Measurements from ENCODE around the gene GPRASP3. TPM values are rescaled to one million over a fixed set of nuclear protein-coding genes. Genes with fewer than 3 reads are reported as not detected.
"Not testable (repeated sequence)": the region's sequence is repeated elsewhere in the genome, so short reads cannot be mapped to it uniquely, and the experiment has no call there.

Gene GPRASP3
- total RNA-seq, 2 experiments from 2014 or later: 1.1 to 1.3 TPM

GRCh38 chrX:102714994-102715393 is 5.5 kb upstream of the GPRASP3 start:
- ChIA-PET CTCF (no interaction called here), POLR2A (no interaction called here)
- Mint-ChIP-seq H3K36me3 (no peaks in the 10 kb centered on the region), H3K4me3 (no peak overlapping the region), H3K27ac (no peak overlapping the region), H3K27me3 (peaks cover 10% of the 10 kb centered on the region), H3K9me3 (no peaks in the 10 kb centered on the region), H3K4me1 (ENCODE audit: low read depth) (peaks cover 2% of the 10 kb centered on the region)
- intact Hi-C loops (cut with micrococcal nuclease): loop anchor here (5.0 to 10.0 kb wide), 2 partner anchors 63 to 120 kb away; partner anchors contain the start of genes ARMCX5 and GPRASP1
- DNase-seq: no peak

- intact Hi-C loops (cut with micrococcal nuclease): loop anchor here (10.0 kb wide), 1 partner anchor 121 kb away; the partner anchor contains the start of gene ARMCX5
Observed at GRCh38 chrX:102715967-102716366, 4.6 kb upstream of the GPRASP3 start.

DNA sequence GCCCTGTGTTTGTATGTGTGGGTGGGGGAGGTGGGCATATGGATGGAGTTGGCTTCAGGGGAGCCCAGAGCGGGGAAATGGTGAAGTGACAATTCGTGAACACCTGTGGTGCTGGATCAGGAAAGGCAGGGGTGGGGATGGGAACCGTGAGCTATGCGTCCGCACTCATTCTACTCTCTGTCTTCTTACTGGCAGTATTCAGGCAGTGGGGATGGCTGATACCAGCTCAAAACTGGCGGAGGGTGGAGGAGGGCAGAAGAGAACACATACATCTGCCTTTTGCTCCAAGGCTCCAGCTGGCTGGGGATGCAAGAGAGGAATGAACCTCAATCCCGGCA is 595 bp downstream of the GPRASP3 start:
- H3K36me3 Mint-ChIP-seq; CTCF ChIA-PET; H3K27ac Mint-ChIP-seq; H3K27me3 Mint-ChIP-seq; POLR2A ChIA-PET; intact Hi-C loops (cut with micrococcal nuclease); DNase-seq; H3K9me3 Mint-ChIP-seq: not testable (repeated sequence)
- Mint-ChIP-seq H3K4me1 (ENCODE audit: low read depth) (peaks cover 11% of the 10 kb centered on the region), H3K4me3 (peak overlapping the region; percentile 85)

More at GRCh38 chrX:102715967-102716366, 4.6 kb upstream of the GPRASP3 start:
- CTCF ChIA-PET: no interaction called here
- Mint-ChIP-seq H3K27ac (no peak overlapping the region), H3K9me3 (no peaks in the 10 kb centered on the region), H3K27me3 (peaks cover 10% of the 10 kb centered on the region), H3K4me1 (ENCODE audit: low read depth) (peaks cover 10% of the 10 kb centered on the region), H3K36me3 (peaks cover 2% of the 10 kb centered on the region), H3K4me3 (no peak overlapping the region)
- POLR2A ChIA-PET: no interaction called here
- DNase-seq: no peak

DNA sequence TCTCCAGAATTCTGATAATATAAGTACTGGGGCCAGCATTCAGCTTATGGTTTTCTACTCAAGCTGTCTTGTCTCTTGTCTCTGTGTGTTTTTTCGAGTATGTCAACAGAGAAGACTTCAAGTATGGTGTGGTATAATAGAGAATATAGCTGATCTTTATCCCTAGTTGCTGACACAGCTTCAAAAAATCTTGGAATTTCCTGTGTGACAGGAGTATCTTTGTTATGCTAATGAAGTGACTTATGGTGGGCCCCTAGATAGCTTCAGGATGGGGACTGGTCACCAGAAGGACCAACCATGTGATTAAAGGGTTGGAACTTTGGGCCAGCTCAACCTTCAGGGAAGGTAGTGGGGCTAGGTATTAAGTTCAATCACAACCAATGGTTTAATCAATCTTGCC is 2.9 kb downstream of the GPRASP3 start:
- intact Hi-C loops (cut with micrococcal nuclease): no loop called here
- ChIA-PET CTCF (no interaction called here), POLR2A (no interaction called here)

DNA sequence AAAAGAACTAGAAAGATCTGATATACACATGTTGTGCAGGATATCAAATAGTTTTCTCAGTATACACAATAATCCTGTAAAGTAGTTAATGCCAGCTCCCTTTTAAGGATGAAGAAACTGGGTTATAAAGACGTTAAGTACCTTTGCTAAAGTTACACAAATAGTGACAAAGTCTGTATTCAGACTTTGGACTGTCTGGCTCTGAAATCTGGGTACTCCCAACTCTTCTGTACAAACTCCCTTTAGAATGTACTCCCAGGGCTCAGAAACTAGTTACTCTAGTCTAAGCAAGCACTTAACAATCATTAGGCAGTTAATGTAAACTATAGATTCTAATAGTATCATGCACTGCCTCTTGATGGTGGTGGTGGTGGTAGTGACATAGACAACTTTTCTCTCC is 7.2 kb downstream of the GPRASP3 start:
- intact Hi-C loops (cut with micrococcal nuclease): no loop called here
- H3K9me3 Mint-ChIP-seq: no peaks in the 10 kb centered on the region
- ChIA-PET CTCF (no interaction called here), POLR2A (no interaction called here)
- no peak overlapping the region for H3K27ac Mint-ChIP-seq
- no peaks in the 10 kb centered on the region for H3K27me3 Mint-ChIP-seq
- no peak for DNase-seq
- no peak overlapping the region for H3K4me3 Mint-ChIP-seq
- no peaks in the 10 kb centered on the region for H3K36me3 Mint-ChIP-seq
- no peaks in the 10 kb centered on the region for H3K4me1 Mint-ChIP-seq (ENCODE audit: low read depth)

More for the DNA sequence above, 2.9 kb downstream of the GPRASP3 start:
- DNase-seq: no peak
- no peaks in the 10 kb centered on the region for H3K9me3 Mint-ChIP-seq
- H3K4me1 Mint-ChIP-seq (ENCODE audit: low read depth): peaks cover 11% of the 10 kb centered on the region
- peaks cover 2% of the 10 kb centered on the region for H3K27me3 Mint-ChIP-seq
- no peak overlapping the region for H3K4me3 Mint-ChIP-seq
- peaks cover 2% of the 10 kb centered on the region for H3K36me3 Mint-ChIP-seq
- H3K27ac Mint-ChIP-seq: no peak overlapping the region

GRCh38 chrX:102728646-102729045 is 8.1 kb downstream of the GPRASP3 start:
- intact Hi-C loops (cut with micrococcal nuclease): no loop called here
- Mint-ChIP-seq H3K9me3 (no peaks in the 10 kb centered on the region), H3K27ac (no peak overlapping the region), H3K36me3 (no peaks in the 10 kb centered on the region), H3K4me3 (no peak overlapping the region), H3K4me1 (ENCODE audit: low read depth) (no peaks in the 10 kb centered on the region), H3K27me3 (no peaks in the 10 kb centered on the region)
- ChIA-PET CTCF (no interaction called here), POLR2A (no interaction called here)
- no peak for DNase-seq

DNA sequence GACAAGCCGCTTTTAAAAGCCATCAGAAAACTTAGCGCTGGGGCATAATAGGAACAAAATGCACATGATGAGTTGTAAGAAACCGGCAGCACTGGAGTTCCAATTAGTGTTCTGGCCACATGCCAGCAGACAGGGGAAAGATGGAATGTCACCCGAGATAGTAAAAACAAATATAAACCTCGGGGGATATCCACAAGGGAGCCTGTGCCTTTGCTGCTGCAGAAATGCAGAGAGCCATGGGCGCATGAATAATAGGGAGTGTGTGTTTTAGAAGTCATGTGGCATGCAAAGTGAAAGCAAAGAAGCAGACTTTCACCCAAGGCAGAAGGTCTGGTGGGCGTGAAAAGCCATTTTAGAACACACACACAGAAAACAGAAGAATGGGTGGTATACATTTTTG is 19.1 kb downstream of the GPRASP3 start:
- Mint-ChIP-seq H3K9me3 (no peaks in the 10 kb centered on the region), H3K36me3 (no peaks in the 10 kb centered on the region), H3K4me1 (ENCODE audit: low read depth) (peaks cover 3% of the 10 kb centered on the region), H3K4me3 (no peak overlapping the region), H3K27me3 (no peaks in the 10 kb centered on the region), H3K27ac (no peak overlapping the region)
- intact Hi-C loops (cut with micrococcal nuclease): no loop called here
- DNase-seq: no peak
- CTCF ChIA-PET: no interaction called here
- POLR2A ChIA-PET: no interaction called here

- POLR2A ChIA-PET: no interaction called here
- CTCF ChIA-PET: no interaction called here
- no peaks in the 10 kb centered on the region for H3K9me3 Mint-ChIP-seq
Observed at GRCh38 chrX:102744307-102744706, 23.8 kb downstream of the GPRASP3 start.

DNA sequence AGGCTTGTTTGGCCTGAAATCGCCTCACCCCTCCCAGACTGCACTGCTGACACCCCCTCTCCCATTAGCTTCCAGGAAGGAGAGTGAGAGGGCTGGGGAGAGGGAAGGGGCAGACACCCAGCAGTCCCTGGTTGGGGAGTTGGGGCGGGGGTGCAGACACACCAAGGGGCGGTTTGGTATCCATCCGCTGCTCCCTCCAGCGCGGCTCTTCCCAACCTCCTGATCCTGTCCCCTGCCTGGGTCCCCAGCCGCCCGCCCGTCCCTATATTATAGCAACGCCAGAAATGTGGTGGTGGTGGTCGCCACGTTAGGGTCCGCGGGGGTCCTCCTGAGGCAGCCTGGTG is 24.9 kb downstream of the GPRASP3 start:
- ChIA-PET POLR2A (no interaction called here), CTCF (no interaction called here)
- DNase-seq: no peak
- Mint-ChIP-seq H3K36me3 (no peaks in the 10 kb centered on the region), H3K27me3 (no peaks in the 10 kb centered on the region), H3K4me1 (ENCODE audit: low read depth) (peaks cover 4% of the 10 kb centered on the region), H3K4me3 (no peak overlapping the region), H3K27ac (no peak overlapping the region), H3K9me3 (no peaks in the 10 kb centered on the region)
- intact Hi-C loops (cut with micrococcal nuclease): no loop called here

More at GRCh38 chrX:102744307-102744706, 23.8 kb downstream of the GPRASP3 start:
- no peak overlapping the region for H3K27ac Mint-ChIP-seq
- no peak for DNase-seq
- H3K36me3 Mint-ChIP-seq: no peaks in the 10 kb centered on the region
- H3K27me3 Mint-ChIP-seq: no peaks in the 10 kb centered on the region
- intact Hi-C loops (cut with micrococcal nuclease): no loop called here
- peaks cover 4% of the 10 kb centered on the region for H3K4me1 Mint-ChIP-seq (ENCODE audit: low read depth)
- no peak overlapping the region for H3K4me3 Mint-ChIP-seq

DNA sequence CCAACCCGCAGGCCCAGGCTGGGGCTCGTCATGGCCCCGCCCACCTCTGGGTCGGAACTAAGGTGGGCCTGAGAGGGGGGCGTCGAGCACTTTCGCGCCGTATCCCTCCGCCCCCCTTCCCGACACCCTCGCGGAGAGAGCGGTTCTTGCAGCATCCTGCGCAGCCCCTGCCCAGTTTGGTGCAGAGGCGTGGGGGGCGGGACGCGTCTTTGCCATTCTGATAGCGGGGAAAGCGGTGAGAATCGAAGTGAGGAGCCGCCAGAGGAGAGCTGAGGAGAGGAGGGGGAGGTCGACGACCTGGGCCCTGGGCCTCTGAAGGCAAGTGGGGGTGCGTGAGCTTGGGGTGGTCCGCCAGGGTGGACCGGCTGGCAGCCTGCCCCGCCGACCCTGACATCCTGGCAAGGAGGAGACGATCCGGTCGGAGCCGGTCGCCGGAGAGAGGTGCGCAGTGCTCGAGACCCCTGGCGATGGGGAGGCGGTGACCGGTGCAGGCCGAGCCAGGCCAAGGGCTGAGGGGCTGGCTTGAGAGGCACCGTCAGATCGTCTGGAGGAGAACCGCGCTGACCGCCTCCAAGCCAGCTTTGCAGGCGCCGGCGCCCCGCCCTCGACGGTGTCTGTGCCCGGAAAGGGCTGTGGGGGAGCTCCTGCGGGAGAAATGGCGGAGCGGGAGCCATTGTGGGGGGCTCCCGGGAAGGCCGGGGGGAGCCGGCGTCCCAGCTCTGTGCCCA is 25.5 kb downstream of the GPRASP3 start:
- H3K27me3 Mint-ChIP-seq: no peaks in the 10 kb centered on the region
- POLR2A ChIA-PET: no interaction called here
- peak; percentile 18 for DNase-seq
- intact Hi-C loops (cut with micrococcal nuclease): no loop called here
- no peak overlapping the region for H3K27ac Mint-ChIP-seq
- H3K36me3 Mint-ChIP-seq: no peaks in the 10 kb centered on the region
- peaks cover 4% of the 10 kb centered on the region for H3K4me1 Mint-ChIP-seq (ENCODE audit: low read depth)
- peak overlapping the region; percentile 65 for H3K4me3 Mint-ChIP-seq
- CTCF ChIA-PET: no interaction called here
- no peaks in the 10 kb centered on the region for H3K9me3 Mint-ChIP-seq

DNA sequence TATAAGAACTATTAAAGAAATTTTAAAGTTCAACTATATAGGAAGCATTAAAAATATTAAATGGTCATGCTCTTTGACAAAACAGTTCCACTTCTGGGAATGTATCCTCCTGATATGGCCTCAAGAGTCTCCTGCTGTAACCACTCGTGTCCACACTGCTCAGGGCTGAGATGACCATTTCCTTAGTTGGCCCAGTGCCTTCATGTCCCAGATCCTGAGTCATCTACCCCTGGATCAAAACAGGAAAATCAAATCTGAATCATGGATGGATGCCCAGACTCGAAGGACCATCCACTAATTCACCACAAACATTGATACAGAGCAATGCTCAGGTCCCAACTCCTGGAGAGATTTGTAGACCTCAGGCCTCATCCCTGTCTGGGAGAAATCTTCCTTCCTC is 44.7 kb downstream of the GPRASP3 start:
- intact Hi-C loops (cut with micrococcal nuclease): no loop called here
- peaks cover 1% of the 10 kb centered on the region for H3K36me3 Mint-ChIP-seq
- DNase-seq: no peak
- no peak overlapping the region for H3K27ac Mint-ChIP-seq
- no peaks in the 10 kb centered on the region for H3K9me3 Mint-ChIP-seq
- H3K27me3 Mint-ChIP-seq: no peaks in the 10 kb centered on the region
- ChIA-PET POLR2A (no interaction called here), CTCF (no interaction called here)
- H3K4me3 Mint-ChIP-seq: no peak overlapping the region
- H3K4me1 Mint-ChIP-seq (ENCODE audit: low read depth): peaks cover 8% of the 10 kb centered on the region

DNA sequence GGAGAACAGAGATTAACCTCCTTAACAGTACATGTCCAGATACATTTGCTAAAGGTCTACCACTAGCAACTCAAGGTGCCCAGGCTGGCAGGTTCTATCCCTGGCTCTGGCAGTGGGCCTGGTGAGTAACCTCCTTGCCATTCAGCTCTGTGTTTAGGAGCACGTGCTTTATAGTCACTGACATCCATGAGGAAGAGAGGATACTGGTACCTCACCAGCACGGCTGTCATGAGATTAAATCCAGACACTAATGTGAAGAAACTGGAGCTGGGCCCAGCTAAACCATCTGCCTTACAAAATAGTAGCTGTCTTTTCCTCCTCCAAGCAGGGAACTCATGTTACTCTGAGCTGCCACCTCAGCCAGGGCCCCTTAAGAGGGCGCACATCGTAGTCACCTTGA is 45.3 kb downstream of the GPRASP3 start:
- Mint-ChIP-seq H3K36me3 (peaks cover 1% of the 10 kb centered on the region), H3K4me3 (no peak overlapping the region), H3K27me3 (no peaks in the 10 kb centered on the region), H3K4me1 (ENCODE audit: low read depth) (peaks cover 9% of the 10 kb centered on the region), H3K9me3 (no peaks in the 10 kb centered on the region), H3K27ac (no peak overlapping the region)
- no peak for DNase-seq
- ChIA-PET CTCF (no interaction called here), POLR2A (no interaction called here)
- intact Hi-C loops (cut with micrococcal nuclease): no loop called here

GRCh38 chrX:102767287-102767686 is 46.7 kb downstream of the GPRASP3 start:
- H3K27ac Mint-ChIP-seq: no peak overlapping the region
- ChIA-PET CTCF (no interaction called here), POLR2A (no interaction called here)
- peaks cover 9% of the 10 kb centered on the region for H3K4me1 Mint-ChIP-seq (ENCODE audit: low read depth)
- H3K27me3 Mint-ChIP-seq: no peaks in the 10 kb centered on the region
- H3K4me3 Mint-ChIP-seq: no peak overlapping the region
- peaks cover 3% of the 10 kb centered on the region for H3K36me3 Mint-ChIP-seq
- H3K9me3 Mint-ChIP-seq: no peaks in the 10 kb centered on the region
- intact Hi-C loops (cut with micrococcal nuclease): no loop called here
- DNase-seq: no peak

All from activated CD4-positive, alpha-beta memory T cell treated with anti-CD3 and anti-CD28 coated beads for 36 hours (primary cell).